OCI-LY3 (cell line): ENCODE data around the gene SPOCK1.

Experiments
- EZH2phosphoT487 ChIP-seq: fragments of 200-600 bp; shearing (Covaris generic); IDR thresholded peaks from 2 replicates; pipeline ENCODE4 v1.6.1; 2018; ENCODE audit warnings: antibody characterized with exemption, mixed run types, low read depth
- TF ChIP-seq, protein P1 (sequence below): fragments of 200-600, 300-600 bp; sonication (generic); IDR thresholded peaks from 2 replicates; pipeline ENCODE4 v1.5.1; 2014; ENCODE audit warnings: antibody characterized with exemption, low read length, low read depth

DNA sequence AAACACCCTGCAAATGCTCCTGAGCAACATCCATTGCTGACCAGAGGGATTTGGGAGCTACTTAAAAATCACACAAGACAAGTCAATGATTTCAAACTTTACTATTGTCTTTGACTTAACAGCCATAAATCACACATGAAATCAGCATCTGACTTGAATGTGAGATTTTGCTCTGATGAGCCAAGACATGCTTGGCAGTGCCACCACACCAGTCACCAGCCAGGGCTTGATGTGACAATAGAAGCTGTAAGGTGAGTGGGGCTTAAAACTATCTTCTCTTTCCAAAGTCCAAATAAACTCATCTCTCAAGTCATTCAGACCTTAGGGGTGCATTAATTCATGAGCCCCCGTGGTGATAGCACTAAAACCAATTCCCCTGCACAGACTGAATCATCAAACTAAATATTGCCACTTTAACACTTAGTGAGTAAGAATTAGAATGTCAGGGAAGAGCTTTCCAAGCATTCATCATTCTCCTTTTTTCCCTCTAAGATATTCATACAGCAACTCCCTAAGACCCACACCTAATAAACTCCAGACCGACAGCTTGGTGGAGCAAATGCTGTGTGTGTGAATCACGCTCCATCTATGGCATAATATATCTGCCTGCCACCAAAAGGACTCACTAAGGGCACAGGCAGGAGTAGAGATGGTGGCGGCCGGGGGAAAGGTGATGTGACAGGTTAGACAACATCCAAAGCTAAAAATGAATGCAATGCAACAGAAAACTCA is 119.4 kb downstream of the SPOCK1 start:
- TF ChIP-seq, protein P1, sequence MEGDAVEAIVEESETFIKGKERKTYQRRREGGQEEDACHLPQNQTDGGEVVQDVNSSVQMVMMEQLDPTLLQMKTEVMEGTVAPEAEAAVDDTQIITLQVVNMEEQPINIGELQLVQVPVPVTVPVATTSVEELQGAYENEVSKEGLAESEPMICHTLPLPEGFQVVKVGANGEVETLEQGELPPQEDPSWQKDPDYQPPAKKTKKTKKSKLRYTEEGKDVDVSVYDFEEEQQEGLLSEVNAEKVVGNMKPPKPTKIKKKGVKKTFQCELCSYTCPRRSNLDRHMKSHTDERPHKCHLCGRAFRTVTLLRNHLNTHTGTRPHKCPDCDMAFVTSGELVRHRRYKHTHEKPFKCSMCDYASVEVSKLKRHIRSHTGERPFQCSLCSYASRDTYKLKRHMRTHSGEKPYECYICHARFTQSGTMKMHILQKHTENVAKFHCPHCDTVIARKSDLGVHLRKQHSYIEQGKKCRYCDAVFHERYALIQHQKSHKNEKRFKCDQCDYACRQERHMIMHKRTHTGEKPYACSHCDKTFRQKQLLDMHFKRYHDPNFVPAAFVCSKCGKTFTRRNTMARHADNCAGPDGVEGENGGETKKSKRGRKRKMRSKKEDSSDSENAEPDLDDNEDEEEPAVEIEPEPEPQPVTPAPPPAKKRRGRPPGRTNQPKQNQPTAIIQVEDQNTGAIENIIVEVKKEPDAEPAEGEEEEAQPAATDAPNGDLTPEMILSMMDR: no peak
- no peak for TF ChIP-seq EZH2phosphoT487
